ENCODE data around the gene SCT.
"Not testable (repeated sequence)": the region's sequence is repeated elsewhere in the genome, so short reads cannot be mapped to it uniquely, and the experiment has no call there.

The SCT gene

GRCh38 chr11:656426-656825, 29.4 kb upstream of the SCT start:
- Histone ChIP-seq H3K27ac (ENCODE audit: low read length) (no peak overlapping the region), H3K36me3 (ENCODE audit: insufficient read depth, low read depth, low read length) (peaks cover 26% of the 10 kb centered on the region), H3K9ac (ENCODE audit: low read depth, low read length) (no peak overlapping the region), H3K4me3 (ENCODE audit: low read length) (no peak overlapping the region), H3K27me3 (ENCODE audit: insufficient read depth, low read length) (no peaks in the 10 kb centered on the region), H3K9me3 (ENCODE audit: insufficient read depth, low read depth, low read length) (no peaks in the 10 kb centered on the region), H3K4me1 (ENCODE audit: insufficient read depth, low read length) (no peaks in the 10 kb centered on the region)

- H3K9me3 ChIP-seq (ENCODE audit: insufficient read depth, low read depth, low read length) = no peaks in the 10 kb centered on the region
- H3K27ac ChIP-seq (ENCODE audit: low read length) = no peak overlapping the region
- no peaks in the 10 kb centered on the region for H3K4me1 ChIP-seq (ENCODE audit: insufficient read depth, low read length)
- no peaks in the 10 kb centered on the region for H3K27me3 ChIP-seq (ENCODE audit: insufficient read depth, low read length)
- H3K4me3 ChIP-seq (ENCODE audit: low read length) = no peak overlapping the region
- H3K9ac ChIP-seq (ENCODE audit: low read depth, low read length) = no peak overlapping the region
- peaks cover 16% of the 10 kb centered on the region; the same call in 1 of the 2 replicates for H3K36me3 ChIP-seq (ENCODE audit: insufficient read depth, low read depth, low read length)
These were observed 28.2 kb upstream of the SCT start for GRCh38 chr11:655036-655726.

- H3K27ac ChIP-seq (ENCODE audit: low read length); H3K9ac ChIP-seq (ENCODE audit: low read depth, low read length): not testable (repeated sequence)
These were observed 27.5 kb upstream of the SCT start for GRCh38 chr11:654444-654843.

GRCh38 chr11:653837-654236, 26.9 kb upstream of the SCT start:
- H3K27ac ChIP-seq (ENCODE audit: low read length) = no peak overlapping the region
- H3K27me3 ChIP-seq (ENCODE audit: insufficient read depth, low read length) = no peaks in the 10 kb centered on the region
- peaks cover 11% of the 10 kb centered on the region; the same call in 1 of the 2 replicates for H3K36me3 ChIP-seq (ENCODE audit: insufficient read depth, low read depth, low read length)
- no peaks in the 10 kb centered on the region for H3K4me1 ChIP-seq (ENCODE audit: insufficient read depth, low read length)
- H3K4me3 ChIP-seq (ENCODE audit: low read length) = no peak overlapping the region
- no peak overlapping the region for H3K9ac ChIP-seq (ENCODE audit: low read depth, low read length)
- H3K9me3 ChIP-seq (ENCODE audit: insufficient read depth, low read depth, low read length) = no peaks in the 10 kb centered on the region

More at GRCh38 chr11:654444-654843, 27.5 kb upstream of the SCT start:
- H3K36me3 ChIP-seq (ENCODE audit: insufficient read depth, low read depth, low read length) = peaks cover 13% of the 10 kb centered on the region; the same call in 1 of the 2 replicates
- H3K4me1 ChIP-seq (ENCODE audit: insufficient read depth, low read length); H3K9me3 ChIP-seq (ENCODE audit: insufficient read depth, low read depth, low read length); H3K27me3 ChIP-seq (ENCODE audit: insufficient read depth, low read length); H3K4me3 ChIP-seq (ENCODE audit: low read length): not testable (repeated sequence)

GRCh38 chr11:653136-653535, 26.2 kb upstream of the SCT start:
- H3K4me1 ChIP-seq (ENCODE audit: insufficient read depth, low read length); H3K27me3 ChIP-seq (ENCODE audit: insufficient read depth, low read length): not testable (repeated sequence)

GRCh38 chr11:650482-650881, 23.5 kb upstream of the SCT start:
- no peak overlapping the region for H3K27ac ChIP-seq (ENCODE audit: low read length)
- no peak overlapping the region for H3K4me3 ChIP-seq (ENCODE audit: low read length)
- H3K4me1 ChIP-seq (ENCODE audit: insufficient read depth, low read length) = no peaks in the 10 kb centered on the region
- H3K9me3 ChIP-seq (ENCODE audit: insufficient read depth, low read depth, low read length) = no peaks in the 10 kb centered on the region
- no peak overlapping the region for H3K9ac ChIP-seq (ENCODE audit: low read depth, low read length)
- peaks cover 4% of the 10 kb centered on the region; the same call in 1 of the 2 replicates for H3K36me3 ChIP-seq (ENCODE audit: insufficient read depth, low read depth, low read length)
- no peaks in the 10 kb centered on the region for H3K27me3 ChIP-seq (ENCODE audit: insufficient read depth, low read length)

More at GRCh38 chr11:653136-653535, 26.2 kb upstream of the SCT start:
- H3K36me3 ChIP-seq (ENCODE audit: insufficient read depth, low read depth, low read length) = peaks cover 11% of the 10 kb centered on the region; the same call in 1 of the 2 replicates
- H3K27ac ChIP-seq (ENCODE audit: low read length); H3K9ac ChIP-seq (ENCODE audit: low read depth, low read length); H3K9me3 ChIP-seq (ENCODE audit: insufficient read depth, low read depth, low read length); H3K4me3 ChIP-seq (ENCODE audit: low read length): not testable (repeated sequence)

GRCh38 chr11:647672-648158, 20.7 kb upstream of the SCT start:
- H3K36me3 ChIP-seq (ENCODE audit: insufficient read depth, low read depth, low read length); H3K27ac ChIP-seq (ENCODE audit: low read length); H3K9me3 ChIP-seq (ENCODE audit: insufficient read depth, low read depth, low read length); H3K4me1 ChIP-seq (ENCODE audit: insufficient read depth, low read length); H3K9ac ChIP-seq (ENCODE audit: low read depth, low read length); H3K4me3 ChIP-seq (ENCODE audit: low read length); H3K27me3 ChIP-seq (ENCODE audit: insufficient read depth, low read length): not testable (repeated sequence)

GRCh38 chr11:646214-646613, 19.2 kb upstream of the SCT start:
- H3K4me3 ChIP-seq (ENCODE audit: low read length) = no peak overlapping the region
- H3K27ac ChIP-seq (ENCODE audit: low read length) = no peak overlapping the region
- H3K27me3 ChIP-seq (ENCODE audit: insufficient read depth, low read length) = peaks cover 4% of the 10 kb centered on the region; the same call in 1 of the 2 replicates
- H3K36me3 ChIP-seq (ENCODE audit: insufficient read depth, low read depth, low read length) = peaks cover 4% of the 10 kb centered on the region; the same call in 1 of the 2 replicates
- no peaks in the 10 kb centered on the region for H3K4me1 ChIP-seq (ENCODE audit: insufficient read depth, low read length)
- no peaks in the 10 kb centered on the region for H3K9me3 ChIP-seq (ENCODE audit: insufficient read depth, low read depth, low read length)
- no peak overlapping the region for H3K9ac ChIP-seq (ENCODE audit: low read depth, low read length)

- Histone ChIP-seq H3K27me3 (ENCODE audit: insufficient read depth, low read length) (peaks cover 11% of the 10 kb centered on the region; the same call in 1 of the 2 replicates), H3K27ac (ENCODE audit: low read length) (no peak overlapping the region), H3K4me1 (ENCODE audit: insufficient read depth, low read length) (no peaks in the 10 kb centered on the region), H3K9me3 (ENCODE audit: insufficient read depth, low read depth, low read length) (no peaks in the 10 kb centered on the region), H3K4me3 (ENCODE audit: low read length) (no peak overlapping the region), H3K36me3 (ENCODE audit: insufficient read depth, low read depth, low read length) (peaks cover 4% of the 10 kb centered on the region; the same call in 1 of the 2 replicates), H3K9ac (ENCODE audit: low read depth, low read length) (no peak overlapping the region)
These were observed 18.6 kb upstream of the SCT start for GRCh38 chr11:645536-645935.

- Histone ChIP-seq H3K4me3 (ENCODE audit: low read length) (no peak overlapping the region), H3K4me1 (ENCODE audit: insufficient read depth, low read length) (no peaks in the 10 kb centered on the region), H3K9me3 (ENCODE audit: insufficient read depth, low read depth, low read length) (no peaks in the 10 kb centered on the region), H3K27ac (ENCODE audit: low read length) (no peak overlapping the region), H3K36me3 (ENCODE audit: insufficient read depth, low read depth, low read length) (no peaks in the 10 kb centered on the region), H3K9ac (ENCODE audit: low read depth, low read length) (no peak overlapping the region), H3K27me3 (ENCODE audit: insufficient read depth, low read length) (peaks cover 23% of the 10 kb centered on the region)
These were observed 17.1 kb upstream of the SCT start for GRCh38 chr11:643849-644738.

- Histone ChIP-seq H3K4me3 (ENCODE audit: low read length) (no peak overlapping the region), H3K27ac (ENCODE audit: low read length) (no peak overlapping the region), H3K4me1 (ENCODE audit: insufficient read depth, low read length) (peaks cover 1% of the 10 kb centered on the region; the same call in 1 of the 2 replicates), H3K36me3 (ENCODE audit: insufficient read depth, low read depth, low read length) (no peaks in the 10 kb centered on the region), H3K27me3 (ENCODE audit: insufficient read depth, low read length) (peaks cover 31% of the 10 kb centered on the region), H3K9me3 (ENCODE audit: insufficient read depth, low read depth, low read length) (no peaks in the 10 kb centered on the region), H3K9ac (ENCODE audit: low read depth, low read length) (no peak overlapping the region)
These were observed 16.4 kb upstream of the SCT start for GRCh38 chr11:643366-643765.

Data from iPS-20b (cell line).